Astrocyte of the cerebellum (primary cell): ENCODE data around the gene KRT2.

Experiments
- DNase-seq: peaks from one replicate; pipeline ENCODE4 v3.0.0-alpha.2; 2011; ENCODE audit warnings: low read depth
- H3K4me3 ChIP-seq: 2 replicates; pipeline ENCODE4 v1.5.1; 2011; ENCODE audit warnings: mild to moderate bottlenecking, low read depth, low read length, moderate library complexity
- in situ Hi-C: cut with HindIII; loops from 2 replicates; pipeline ENCODE4 v1.10.0; 2017; ENCODE audit warnings: low sequenced_read_pairs
- TF ChIP-seq, protein P1 (sequence below): IDR thresholded peaks from 2 replicates; pipeline ENCODE4 v1.5.1; 2012; ENCODE audit warnings: low read length, low read depth, moderate library complexity, mild to moderate bottlenecking; ENCODE audit errors: missing control alignments

Gene KRT2

DNA sequence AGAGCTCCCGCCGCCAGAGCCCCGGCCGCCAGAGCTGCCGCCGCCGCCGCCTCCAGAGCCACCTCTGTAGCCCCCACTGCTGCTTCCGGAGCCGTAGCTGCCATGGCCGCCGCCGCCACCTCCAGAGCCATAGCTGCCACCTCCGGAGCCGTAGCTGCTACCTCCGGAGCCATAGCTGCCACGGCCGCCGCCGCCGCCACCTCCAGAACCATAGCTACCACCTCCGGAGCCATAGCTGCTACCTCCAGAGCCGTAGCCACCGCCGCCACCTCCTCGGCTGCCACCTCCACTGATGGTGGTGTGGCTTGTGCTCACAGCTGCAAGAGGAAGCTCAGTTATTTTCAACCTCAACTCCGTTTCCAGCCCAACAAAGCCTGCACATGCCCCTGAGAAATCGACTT, 23.3 kb upstream of the KRT2 start:
- TF ChIP-seq, protein P1, sequence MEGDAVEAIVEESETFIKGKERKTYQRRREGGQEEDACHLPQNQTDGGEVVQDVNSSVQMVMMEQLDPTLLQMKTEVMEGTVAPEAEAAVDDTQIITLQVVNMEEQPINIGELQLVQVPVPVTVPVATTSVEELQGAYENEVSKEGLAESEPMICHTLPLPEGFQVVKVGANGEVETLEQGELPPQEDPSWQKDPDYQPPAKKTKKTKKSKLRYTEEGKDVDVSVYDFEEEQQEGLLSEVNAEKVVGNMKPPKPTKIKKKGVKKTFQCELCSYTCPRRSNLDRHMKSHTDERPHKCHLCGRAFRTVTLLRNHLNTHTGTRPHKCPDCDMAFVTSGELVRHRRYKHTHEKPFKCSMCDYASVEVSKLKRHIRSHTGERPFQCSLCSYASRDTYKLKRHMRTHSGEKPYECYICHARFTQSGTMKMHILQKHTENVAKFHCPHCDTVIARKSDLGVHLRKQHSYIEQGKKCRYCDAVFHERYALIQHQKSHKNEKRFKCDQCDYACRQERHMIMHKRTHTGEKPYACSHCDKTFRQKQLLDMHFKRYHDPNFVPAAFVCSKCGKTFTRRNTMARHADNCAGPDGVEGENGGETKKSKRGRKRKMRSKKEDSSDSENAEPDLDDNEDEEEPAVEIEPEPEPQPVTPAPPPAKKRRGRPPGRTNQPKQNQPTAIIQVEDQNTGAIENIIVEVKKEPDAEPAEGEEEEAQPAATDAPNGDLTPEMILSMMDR: no peak

DNA sequence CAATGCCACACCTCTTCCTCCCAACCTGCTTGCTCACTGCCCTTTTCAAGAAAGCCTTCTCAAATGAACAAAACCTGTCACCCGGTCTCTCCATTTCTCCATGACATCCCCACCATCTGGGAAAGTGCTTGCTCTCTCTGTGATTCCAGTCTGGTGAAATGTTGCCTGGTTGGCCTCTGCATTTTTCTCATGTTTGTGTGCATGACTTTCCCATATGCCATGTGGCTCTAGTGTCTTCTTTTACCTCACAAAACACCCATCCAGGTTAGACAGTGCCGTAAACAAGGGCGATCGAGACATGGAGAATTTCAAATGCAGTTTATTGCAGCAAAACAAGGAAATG, 22.4 kb upstream of the KRT2 start:
- in situ Hi-C loops: no loop called here
- TF ChIP-seq, protein P1: no peak

More for the DNA sequence above, 23.3 kb upstream of the KRT2 start:
- in situ Hi-C loops: no loop called here
- no peak for DNase-seq
- H3K4me3 ChIP-seq: no peak overlapping the region

DNA sequence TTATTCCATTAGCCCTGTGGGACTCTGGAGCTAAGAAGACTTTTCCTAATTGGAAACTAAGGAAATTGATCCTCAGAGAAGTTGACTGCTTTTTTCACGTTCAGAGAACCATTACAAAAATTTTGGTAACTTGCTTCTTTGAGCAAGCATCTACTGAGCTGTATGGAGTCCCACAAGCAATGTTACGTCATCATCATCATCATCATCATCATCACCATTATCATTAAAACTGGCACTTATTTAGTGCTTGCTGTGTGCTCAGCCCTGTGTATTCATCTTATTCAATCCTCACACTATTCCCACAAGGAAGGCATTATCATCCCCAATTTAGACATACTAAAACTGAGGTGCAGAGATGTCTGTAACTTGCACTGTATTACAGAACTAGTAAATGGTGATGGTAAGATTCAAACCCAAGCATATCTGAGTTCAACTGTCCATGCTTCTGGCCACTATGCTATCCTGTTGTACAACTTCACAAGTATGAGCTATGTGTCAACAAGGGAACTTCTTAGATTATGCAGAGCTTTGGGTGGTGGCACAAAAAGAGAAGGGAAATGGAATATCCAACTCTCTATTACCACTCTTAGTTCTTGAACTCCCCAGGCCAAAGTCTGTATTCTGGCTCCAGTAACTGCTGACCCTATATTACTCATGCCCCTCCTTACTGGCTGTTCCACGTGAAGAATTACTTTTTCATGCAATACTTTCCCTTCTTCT, 21.9 kb upstream of the KRT2 start:
- no peak for DNase-seq
- TF ChIP-seq, protein P1: no peak
- no peak overlapping the region for H3K4me3 ChIP-seq
- in situ Hi-C loops: no loop called here

More for the DNA sequence above, 22.4 kb upstream of the KRT2 start:
- DNase-seq: no peak
- H3K4me3 ChIP-seq: no peak overlapping the region

DNA sequence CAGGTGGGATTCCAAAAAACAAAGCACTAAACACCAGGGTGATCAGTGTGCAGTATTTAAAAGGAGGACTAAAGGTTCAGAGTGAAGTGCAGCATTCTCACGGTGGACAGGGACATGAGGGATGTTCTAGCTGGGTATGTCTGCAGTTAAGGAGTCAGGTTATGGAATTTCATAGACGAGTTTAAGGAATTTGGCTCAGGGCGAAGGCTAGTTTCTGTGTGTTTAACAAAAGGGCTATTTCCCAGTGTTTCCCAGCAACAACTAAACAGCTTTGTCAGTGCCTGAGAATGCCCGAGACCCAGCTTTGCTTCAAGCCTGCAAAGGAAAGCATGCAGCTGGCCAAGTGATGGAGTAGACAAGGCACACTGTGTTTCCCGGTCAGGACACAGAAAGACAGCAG, 21.2 kb upstream of the KRT2 start:
- H3K4me3 ChIP-seq: no peak overlapping the region
- DNase-seq: no peak
- in situ Hi-C loops: no loop called here
- TF ChIP-seq, protein P1: no peak

DNA sequence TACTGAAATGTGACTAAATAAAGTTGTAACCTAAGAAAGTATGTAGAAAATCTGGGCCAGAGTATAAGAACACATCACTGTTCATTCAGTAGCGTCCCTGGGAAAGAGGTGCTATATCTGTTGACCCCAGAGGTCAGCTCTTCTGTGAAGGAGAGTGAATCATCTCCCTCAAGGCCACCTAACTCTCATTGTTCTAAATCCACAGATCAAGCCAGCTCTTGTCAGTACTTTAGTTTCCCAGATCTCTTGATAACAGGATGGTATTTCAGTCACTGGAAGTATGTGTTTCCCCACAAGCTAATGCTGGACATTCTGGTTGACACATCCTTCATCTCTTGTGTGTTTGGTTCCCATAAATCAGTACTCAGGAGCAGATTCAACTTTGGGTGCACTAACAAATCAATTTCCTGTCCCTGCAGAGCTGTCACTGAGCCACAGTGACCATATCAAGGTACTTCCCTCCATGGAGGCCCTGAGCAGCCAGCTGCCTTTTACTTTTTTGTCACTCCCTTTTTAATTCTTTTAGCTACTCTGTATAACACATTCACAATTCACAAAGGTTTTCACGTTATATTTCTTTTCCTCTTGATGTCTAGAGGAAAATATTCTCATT, 20.4 kb upstream of the KRT2 start:
- no peak for DNase-seq
- no peak overlapping the region for H3K4me3 ChIP-seq
- in situ Hi-C loops: no loop called here
- TF ChIP-seq, protein P1: no peak

DNA sequence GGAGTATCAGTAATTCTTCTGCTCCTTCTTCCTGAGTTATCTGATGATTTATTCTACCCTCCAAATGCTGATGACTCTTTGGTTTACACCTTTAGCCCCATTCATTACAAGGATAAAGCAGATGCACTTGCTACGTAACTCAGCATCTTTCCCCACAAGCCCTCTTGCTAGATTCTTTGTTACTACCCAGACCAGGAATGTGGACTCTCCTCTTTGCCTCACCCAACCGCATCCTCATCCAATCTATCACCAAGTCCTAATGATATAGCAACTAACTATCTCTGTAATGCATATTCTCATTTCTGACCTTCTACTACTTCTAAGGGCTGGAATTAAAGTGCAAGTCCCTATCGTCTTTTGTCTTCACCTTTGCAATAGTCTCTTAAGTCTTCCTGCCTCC, 18.9 kb upstream of the KRT2 start:
- TF ChIP-seq, protein P1: no peak
- DNase-seq: no peak
- in situ Hi-C loops: no loop called here
- no peak overlapping the region for H3K4me3 ChIP-seq
